ENCODE results near the gene MTG2. TPM values are rescaled to one million over a fixed set of nuclear protein-coding genes. Genes with fewer than 3 reads are reported as not detected.

The MTG2 gene
- total RNA-seq, 3 donors from 2014 or later, result 28.8 to 34.9 (median 32.6) TPM

GRCh38 chr20:62243906-62244515 lies 61.2 kb downstream of the MTG2 start:
- DNase-seq (no peak), ATAC-seq (no peak)
- H3K4me1 ChIP-seq (ENCODE audit: low read depth), result peaks cover 39% of the 10 kb centered on the region
- no peak overlapping the region for H3K4me3 ChIP-seq
- no peak for TF ChIP-seq CTCF (IDR thresholded peaks at IDR 0.05)
- H3K36me3 ChIP-seq (ENCODE audit: low read depth), result no peaks in the 10 kb centered on the region
- intact Hi-C loops (cut with DNase I, micrococcal nuclease), result no loop called here
- H3K9me3 ChIP-seq, result no peaks in the 10 kb centered on the region

- ATAC-seq, result no peak
- intact Hi-C loops (cut with DNase I, micrococcal nuclease), result no loop called here
- Histone ChIP-seq H3K36me3 (ENCODE audit: low read depth) (no peaks in the 10 kb centered on the region), H3K4me3 (no peak overlapping the region), H3K4me1 (ENCODE audit: low read depth) (peaks cover 36% of the 10 kb centered on the region), H3K9me3 (no peaks in the 10 kb centered on the region)
- no peak for TF ChIP-seq CTCF (IDR thresholded peaks at IDR 0.05)
- DNase-seq, result no peak
Measured at GRCh38 chr20:62244644-62245108, 61.8 kb downstream of the MTG2 start.

GRCh38 chr20:62245911-62246280 lies 63.1 kb downstream of the MTG2 start:
- Histone ChIP-seq H3K4me1 (ENCODE audit: low read depth) (peaks cover 25% of the 10 kb centered on the region), H3K4me3 (no peak overlapping the region), H3K9me3 (no peaks in the 10 kb centered on the region), H3K36me3 (ENCODE audit: low read depth) (no peaks in the 10 kb centered on the region)
- intact Hi-C loops (cut with DNase I, micrococcal nuclease), result no loop called here
- DNase-seq (no peak), ATAC-seq (no peak)
- no peak for TF ChIP-seq CTCF (IDR thresholded peaks at IDR 0.05)

- Histone ChIP-seq H3K4me3 (no peak overlapping the region), H3K9me3 (no peaks in the 10 kb centered on the region), H3K36me3 (ENCODE audit: low read depth) (no peaks in the 10 kb centered on the region), H3K4me1 (ENCODE audit: low read depth) (peaks cover 20% of the 10 kb centered on the region)
- TF ChIP-seq CTCF (IDR thresholded peaks at IDR 0.05), result no peak
- intact Hi-C loops (cut with DNase I, micrococcal nuclease), result no loop called here
- ATAC-seq, result no peak
- DNase-seq, result no peak
Measured at GRCh38 chr20:62246431-62246830, 63.6 kb downstream of the MTG2 start.

- intact Hi-C loops (cut with DNase I, micrococcal nuclease), result no loop called here
- no peak for TF ChIP-seq CTCF (IDR thresholded peaks at IDR 0.05)
- Histone ChIP-seq H3K4me3 (no peak overlapping the region), H3K9me3 (no peaks in the 10 kb centered on the region), H3K36me3 (ENCODE audit: low read depth) (no peaks in the 10 kb centered on the region), H3K4me1 (ENCODE audit: low read depth) (peaks cover 14% of the 10 kb centered on the region)
- ATAC-seq, result peak; percentile 16
- DNase-seq, result no peak
Measured at GRCh38 chr20:62246872-62247652, 64.2 kb downstream of the MTG2 start.

Measured in mucosa of descending colon (tissue), 3 donors.